Panc1 (cell line): ENCODE results near the gene C10orf88. TPM values are rescaled to one million over a fixed set of nuclear protein-coding genes. Genes with fewer than 3 reads are reported as not detected.

Experiments
- ATAC-seq: fragments of 200-7000 bp; cut with Tn5 transposase; 2 replicates; pipeline ENCODE4 v1.9.1; 2020; ENCODE audit warnings: mild to moderate bottlenecking, moderate library complexity
- BruUV-seq: library from RNA; stranded (reverse); fragments of 400-500 nt; replicated peaks from 2 replicates; lab custom pipeline; 2021; lab: Mats Ljungman, UMichigan
- CTCF ChIA-PET: fragments of 300-600 bp; sonication (Branson Sonifier 250); formaldehyde crosslinking; loops from one replicate; lab custom pipeline; 2022; ENCODE audit warnings: antibody characterized with exemption; lab: Charles Lee
- POLR2A ChIA-PET: fragments of 300-600 bp; sonication (Branson Sonifier 250); formaldehyde crosslinking; loops from one replicate; lab custom pipeline; 2022; ENCODE audit warnings: antibody characterized with exemption; lab: Charles Lee
- DNase-seq: peaks from one replicate; pipeline ENCODE4 v3.0.0-alpha.2; 2010; ENCODE audit warnings: low read depth, low spot score
- H3K27ac ChIP-seq: 2 replicates; pipeline ENCODE4 v1.5.1; 2011; ENCODE audit warnings: mild to moderate bottlenecking, low read length, inconsistent platforms
- H3K27me3 ChIP-seq: fragments of 200-500 bp; sonication (Bioruptor generic); 2 replicates; pipeline ENCODE4 v1.6.0; 2014; ENCODE audit warnings: low read length, inconsistent platforms; ENCODE audit not compliant: control insufficient read depth, insufficient read depth
- H3K36me3 ChIP-seq: fragments of 200-500 bp; sonication (Bioruptor generic); 2 replicates; pipeline ENCODE4 v1.5.1; 2014; ENCODE audit warnings: inconsistent platforms, mild to moderate bottlenecking, low read length, moderate library complexity; ENCODE audit not compliant: control insufficient read depth, insufficient read depth
- H3K4me1 ChIP-seq: 2 replicates; pipeline ENCODE4 v1.5.1; 2011; ENCODE audit warnings: inconsistent platforms, mild to moderate bottlenecking, low read length, moderate library complexity; ENCODE audit not compliant: control insufficient read depth, insufficient read depth
- H3K4me3 ChIP-seq, 2 experiments: 2 replicates each; pipeline ENCODE4 v1.5.1; 2011 to 2012; ENCODE audit warnings: low read depth in 2 of 2, low read length in 2 of 2, mild to moderate bottlenecking in 2 of 2, inconsistent platforms in 1 of 2, moderate library complexity in 1 of 2
- H3K9me3 ChIP-seq: fragments of 200-500 bp; sonication (Bioruptor generic); 2 replicates; pipeline ENCODE4 v1.5.1; 2014; ENCODE audit warnings: low read depth, mild to moderate bottlenecking, inconsistent platforms, low read length, moderate library complexity; ENCODE audit not compliant: control insufficient read depth, insufficient read depth
- CTCF ChIP-seq: fragments of 450-650 bp; IDR thresholded peaks from 2 replicates; pipeline ENCODE4 v1.5.1; 2017; ENCODE audit warnings: mild to moderate bottlenecking
- POLR2AphosphoS5 ChIP-seq: IDR thresholded peaks from 2 replicates; pipeline ENCODE4 v1.6.1; 2012; ENCODE audit warnings: mild to moderate bottlenecking, low read depth, low read length, moderate library complexity
- REST ChIP-seq, 2 experiments: IDR thresholded peaks; 2 replicates each; pipeline ENCODE4 v1.6.1; 2011 to 2012; ENCODE audit warnings: low read depth in 2 of 2, control low read depth in 1 of 2, low read length in 1 of 2, mild to moderate bottlenecking in 1 of 2, moderate library complexity in 1 of 2; ENCODE audit not compliant: insufficient read depth in 1 of 2
- SIN3A ChIP-seq: IDR thresholded peaks from 2 replicates; pipeline ENCODE4 v1.6.1; 2012; ENCODE audit warnings: low read depth, mild to moderate bottlenecking, low read length, moderate library complexity, borderline replicate concordance; ENCODE audit not compliant: insufficient read depth
- TCF7L2 ChIP-seq: IDR thresholded peaks from 2 replicates; pipeline ENCODE4 v1.6.1; 2011; ENCODE audit warnings: mild to moderate bottlenecking, low read depth, low read length, inconsistent platforms
- in situ Hi-C: cut with HindIII; loops from 2 replicates; pipeline ENCODE4 v1.10.0; 2016; ENCODE audit warnings: low sequenced_read_pairs, low pct_unique_long_range_greater_than_20kb
- intact Hi-C: fragments of 100-400 bp; cut with micrococcal nuclease; formaldehyde crosslinking; loops from one replicate; pipeline ENCODE4 v1.10.0; 2022; ENCODE audit not compliant: unreplicated experiment
- total RNA-seq: library from RNA; stranded (reverse); gene quantifications from one replicate; pipeline ENCODE4 v1.2.1, GENCODE V29; 2021; ENCODE audit not compliant: unreplicated experiment

The C10orf88 gene
- total RNA-seq, 1 experiment from 2014 or later: 21.7 TPM

- Histone ChIP-seq H3K4me3 (no peak overlapping the region), H3K36me3 (no peaks in the 10 kb centered on the region; the same call in 1 of the 2 replicates), H3K27ac (no peak overlapping the region), H3K27me3 (no peaks in the 10 kb centered on the region), H3K9me3 (no peaks in the 10 kb centered on the region), H3K4me1 (peaks cover 10% of the 10 kb centered on the region; the same call in 1 of the 2 replicates)
- POLR2A ChIA-PET: interaction anchor here (0.6 kb wide), 1 partner anchor 1670 kb away, joined by 3 read pairs; no protein-coding TSS in a partner anchor
- intact Hi-C loops: no loop called here
- CTCF ChIA-PET: no interaction called here
- BruUV-seq: no TSS peak
- DNase-seq (no peak), ATAC-seq (no peak)
- TF ChIP-seq SIN3A: no peak
- TF ChIP-seq TCF7L2: no peak
- no peak for TF ChIP-seq REST (IDR thresholded peaks at IDR 0.05; ENCODE audit: insufficient read depth in 1 of 2, low read depth in 2 of 2, low read length in 1 of 2)
- TF ChIP-seq POLR2AphosphoS5: no peak
- TF ChIP-seq CTCF: no peak
- in situ Hi-C loops: no loop called here
Observed at GRCh38 chr10:123000155-123000554, 46.1 kb upstream of the C10orf88 start.

- TF ChIP-seq REST (IDR thresholded peaks at IDR 0.05; ENCODE audit: insufficient read depth in 1 of 2, low read depth in 2 of 2, low read length in 1 of 2) (no peak), POLR2AphosphoS5 (no peak), SIN3A (no peak), CTCF (no peak), TCF7L2 (no peak)
- no TSS peak for BruUV-seq
Observed at GRCh38 chr10:122999347-122999746, 45.3 kb upstream of the C10orf88 start.

More at GRCh38 chr10:122999347-122999746, 45.3 kb upstream of the C10orf88 start:
- Histone ChIP-seq H3K27ac (no peak overlapping the region), H3K36me3 (no peaks in the 10 kb centered on the region; the same call in 1 of the 2 replicates), H3K9me3 (no peaks in the 10 kb centered on the region), H3K27me3 (no peaks in the 10 kb centered on the region), H3K4me3 (no peak overlapping the region), H3K4me1 (peaks cover 8% of the 10 kb centered on the region; the same call in 1 of the 2 replicates)
- ChIA-PET CTCF (no interaction called here), POLR2A (interaction anchor here (0.6 kb wide), 1 partner anchor 1670 kb away, joined by 3 read pairs; no protein-coding TSS in a partner anchor)
- in situ Hi-C loops (no loop called here), intact Hi-C loops (no loop called here)
- ATAC-seq (no peak), DNase-seq (no peak)
